Measurements from ENCODE around the gene PAQR4.

- no peak for TF ChIP-seq POLR2A (IDR thresholded peaks at IDR 0.05)
- no peak for TF ChIP-seq CTCF (IDR thresholded peaks at IDR 0.05)
Measured at GRCh38 chr16:3022684-3023414, 53.7 kb downstream of the PAQR4 start.

Data from upper lobe of left lung (tissue), 4 donors.